ENCODE data around the gene DLG2.

DLG2 gene

DNA sequence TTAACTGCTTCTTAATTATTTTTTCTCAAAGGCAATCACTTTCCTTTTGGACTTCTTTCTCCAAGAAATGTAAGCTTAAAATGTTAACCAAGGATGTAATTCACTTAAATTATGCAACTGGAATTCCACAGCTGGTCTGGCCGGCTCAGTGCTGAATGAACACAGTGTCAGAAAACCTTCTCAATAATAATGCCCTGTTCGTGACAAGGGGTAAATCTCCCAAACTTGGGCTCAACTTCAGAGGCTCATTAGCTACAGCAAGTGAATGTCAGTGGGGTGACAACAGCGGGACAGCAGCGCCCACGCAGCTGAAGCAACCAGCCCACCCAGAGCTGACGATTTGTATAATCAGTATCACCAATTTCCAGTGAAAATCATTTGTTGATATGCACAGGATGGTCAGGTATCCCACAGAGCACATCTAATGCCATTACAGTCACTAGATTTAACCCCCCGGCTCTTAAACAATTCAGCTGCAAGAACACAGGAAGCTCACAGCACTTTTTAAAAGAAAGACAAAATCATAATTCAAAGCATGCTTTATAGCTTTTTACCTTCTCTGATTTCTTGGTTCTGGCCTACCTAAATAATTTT is 704.8 kb downstream of the DLG2 start:
- no peak for DNase-seq (ENCODE audit: low read depth in 4 of 4, low spot score in 1 of 4)

DNA sequence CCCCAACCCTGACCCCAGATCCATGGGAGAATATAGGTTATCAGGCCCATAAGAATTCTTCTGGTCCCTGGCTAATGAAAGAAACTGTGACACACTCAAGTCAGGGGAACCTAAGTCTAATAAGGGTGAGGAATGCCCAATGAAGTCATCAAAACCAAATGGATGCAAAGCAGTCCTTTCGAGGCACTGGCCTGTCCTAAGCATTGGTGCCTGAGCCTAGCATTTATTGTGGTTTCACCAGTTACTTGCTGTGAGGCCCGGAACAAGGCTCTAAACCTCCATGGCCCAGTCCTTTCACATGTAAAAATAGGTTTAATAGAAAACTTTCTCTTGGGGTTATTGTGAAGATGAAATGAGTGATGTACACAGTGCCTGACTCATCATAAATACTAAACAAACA is 712.6 kb downstream of the DLG2 start:
- no peak for DNase-seq (ENCODE audit: low read depth in 4 of 4, low spot score in 1 of 4)

DNA sequence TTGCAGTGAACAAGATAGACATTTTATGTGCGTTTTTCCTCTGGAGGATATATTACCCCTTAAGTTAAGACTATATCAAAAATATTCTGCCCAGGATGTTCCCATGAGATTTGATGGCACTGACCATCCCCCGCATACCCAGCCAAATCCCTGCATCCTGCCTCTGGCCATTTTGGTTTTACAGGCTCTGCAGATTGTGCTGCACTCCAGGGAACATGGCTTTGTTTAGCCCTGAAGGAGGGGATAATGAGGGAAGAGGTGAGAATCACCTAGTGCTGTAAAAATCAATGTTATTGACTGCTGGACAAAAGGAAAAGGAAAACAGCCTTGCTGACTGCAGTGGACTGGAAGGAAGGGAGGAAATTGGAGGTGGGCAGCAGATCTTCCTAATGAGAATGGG is 717.4 kb downstream of the DLG2 start:
- DNase-seq (ENCODE audit: low read depth in 4 of 4, low spot score in 1 of 4) = no peak

DNA sequence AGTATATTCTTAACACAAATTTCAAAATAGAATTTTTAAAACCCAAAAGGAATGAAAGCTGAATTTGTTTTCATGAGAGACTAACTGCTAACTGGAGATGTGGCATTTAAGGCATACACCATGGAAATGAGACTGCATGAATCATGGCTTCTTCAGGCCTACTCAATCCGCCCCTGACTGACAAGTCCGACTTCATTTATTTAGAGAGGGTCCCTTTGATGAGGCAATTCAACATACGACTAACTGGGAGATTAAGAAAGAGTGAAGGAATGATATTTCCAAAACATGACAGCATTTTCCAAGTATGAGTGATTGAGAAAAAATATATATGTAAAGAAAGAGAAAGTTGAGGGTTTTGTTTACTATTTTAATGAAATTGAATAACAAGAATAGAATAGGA is 720.1 kb downstream of the DLG2 start:
- DNase-seq (ENCODE audit: low read depth in 4 of 4, low spot score in 1 of 4) = no peak

DNA sequence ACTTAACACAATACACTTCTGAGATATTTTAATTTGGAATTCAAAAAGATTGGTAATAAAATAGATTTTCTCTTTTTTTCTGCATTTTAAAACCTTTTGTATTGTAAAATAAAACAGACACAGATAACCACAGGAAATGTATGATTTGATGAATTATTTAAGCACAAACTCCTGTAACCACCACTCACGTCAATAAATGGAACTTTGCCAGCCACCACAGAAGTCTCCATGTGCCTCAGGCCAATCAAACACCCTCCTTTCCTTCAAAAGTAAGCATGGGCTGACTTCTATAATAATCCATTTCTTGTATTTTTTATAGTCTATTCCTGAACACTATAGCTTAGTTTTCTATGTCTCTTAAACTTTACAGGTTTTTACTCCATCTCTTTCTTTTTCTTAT is 721.7 kb downstream of the DLG2 start:
- DNase-seq (ENCODE audit: low read depth in 4 of 4, low spot score in 1 of 4) = no peak

- DNase-seq (ENCODE audit: low read depth in 4 of 4, low spot score in 1 of 4) = no peak
Observed at GRCh38 chr11:84902445-84902844, 724.7 kb downstream of the DLG2 start.

DNA sequence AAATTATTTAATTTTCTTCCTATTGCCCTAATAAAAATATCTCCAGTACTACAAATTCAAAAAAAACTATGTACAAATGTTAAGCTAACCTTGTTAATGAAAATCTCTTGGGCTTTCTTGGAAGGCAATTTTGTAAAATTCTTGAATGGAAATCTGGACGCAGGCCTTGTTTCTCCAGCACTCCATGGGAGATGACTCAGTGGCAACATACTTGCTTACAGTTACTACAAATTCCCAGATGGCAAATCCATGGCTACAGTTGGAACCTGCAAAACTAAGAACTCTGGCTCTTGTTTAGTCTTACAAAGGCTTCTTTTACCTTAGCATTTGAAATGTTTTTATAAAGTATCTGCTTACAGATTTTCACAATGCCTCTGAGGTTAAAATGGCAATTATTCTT is 725.2 kb downstream of the DLG2 start:
- no peak for DNase-seq (ENCODE audit: low read depth in 4 of 4, low spot score in 1 of 4)

DNA sequence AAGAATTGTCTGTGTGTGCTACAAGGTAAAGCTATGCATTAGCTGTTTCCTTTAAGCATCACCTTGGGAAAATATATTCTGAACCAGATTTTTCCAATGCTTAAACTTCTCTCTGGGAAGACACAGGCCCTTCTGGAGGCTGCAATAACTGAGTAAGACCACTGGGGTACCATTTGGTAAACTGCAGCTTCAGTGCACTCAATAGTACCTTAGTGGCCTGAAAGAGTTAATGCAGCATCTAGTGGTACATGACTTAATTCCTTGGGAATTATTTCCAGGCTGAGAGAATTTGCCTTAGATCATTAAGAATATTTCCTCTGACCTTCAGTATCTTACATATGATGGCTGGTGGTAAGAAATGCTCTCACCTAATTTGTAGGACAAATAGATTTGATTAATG is 727.4 kb downstream of the DLG2 start:
- DNase-seq (ENCODE audit: low read depth in 4 of 4, low spot score in 1 of 4) = no peak

- DNase-seq (ENCODE audit: low read depth in 4 of 4, low spot score in 1 of 4) = no peak
Observed at GRCh38 chr11:84899134-84899533, 728.0 kb downstream of the DLG2 start.

- DNase-seq (ENCODE audit: low read depth in 4 of 4, low spot score in 1 of 4) = no peak
Observed at GRCh38 chr11:84894666-84895065, 732.5 kb downstream of the DLG2 start.

- no peak for DNase-seq (ENCODE audit: low read depth in 4 of 4, low spot score in 1 of 4)
Observed at GRCh38 chr11:84890676-84891075, 736.5 kb downstream of the DLG2 start.

DNA sequence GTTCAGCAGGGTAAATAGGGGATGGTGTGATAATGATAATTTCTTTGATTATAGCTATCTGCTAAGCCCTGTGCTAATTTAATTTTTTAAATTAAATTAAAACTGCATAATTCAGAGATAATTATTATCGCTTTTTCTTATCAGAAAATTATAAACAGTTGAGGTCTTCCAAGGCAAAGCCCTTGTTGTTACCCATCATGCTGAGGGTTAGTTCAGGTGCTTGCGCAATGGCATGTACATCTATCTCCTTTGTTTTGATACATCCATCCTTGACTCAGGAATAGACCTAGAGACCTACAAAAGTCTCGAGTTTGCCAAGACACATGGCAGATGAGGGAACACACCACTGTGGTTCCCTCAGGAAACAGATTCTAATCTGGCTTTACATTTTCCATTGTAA is 737.6 kb downstream of the DLG2 start:
- DNase-seq (ENCODE audit: low read depth in 4 of 4, low spot score in 1 of 4) = no peak

- no peak for DNase-seq (ENCODE audit: low read depth in 4 of 4, low spot score in 1 of 4)
Observed at GRCh38 chr11:84887055-84887629, 740.0 kb downstream of the DLG2 start.

DNA sequence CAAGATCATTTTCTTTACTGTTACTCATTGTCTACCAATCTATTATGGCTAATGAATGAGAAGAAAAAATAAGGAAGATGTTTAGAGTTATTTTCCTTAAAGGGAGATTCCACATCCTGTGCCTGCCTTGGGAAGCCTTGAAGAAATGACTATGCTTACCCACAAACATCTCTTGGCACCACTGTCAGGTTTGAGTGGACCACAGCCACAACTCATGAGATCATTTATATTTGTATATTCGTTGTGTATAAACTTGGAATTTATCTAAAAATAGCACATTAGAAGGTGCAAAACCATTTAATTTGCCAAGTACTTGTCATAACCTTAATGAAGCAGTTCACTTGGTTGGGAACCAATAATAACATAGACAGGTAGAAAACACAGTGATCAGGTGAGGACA is 740.8 kb downstream of the DLG2 start:
- no peak for DNase-seq (ENCODE audit: low read depth in 4 of 4, low spot score in 1 of 4)

DNA sequence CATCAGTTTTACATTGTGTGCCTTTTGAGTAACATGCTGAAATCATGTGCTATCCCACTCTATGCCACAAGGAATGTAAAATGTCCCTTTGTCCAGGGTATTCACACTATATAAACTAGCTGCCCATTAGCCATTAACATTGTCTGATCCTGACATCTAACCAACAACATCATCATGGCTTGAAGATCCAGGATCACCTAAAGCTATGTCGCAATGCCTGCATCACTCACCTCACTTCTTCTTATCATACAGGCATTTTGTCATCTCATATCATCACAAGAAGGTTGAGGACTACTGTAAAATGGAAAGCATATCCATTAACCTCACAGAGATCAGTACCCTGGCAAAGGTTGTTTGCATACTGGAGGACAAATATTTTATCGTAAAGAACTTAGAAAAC is 742.3 kb downstream of the DLG2 start:
- no peak for DNase-seq (ENCODE audit: low read depth in 4 of 4, low spot score in 1 of 4)

- DNase-seq (ENCODE audit: low read depth in 4 of 4, low spot score in 1 of 4) = no peak
Observed at GRCh38 chr11:84882056-84882455, 745.1 kb downstream of the DLG2 start.

DNA sequence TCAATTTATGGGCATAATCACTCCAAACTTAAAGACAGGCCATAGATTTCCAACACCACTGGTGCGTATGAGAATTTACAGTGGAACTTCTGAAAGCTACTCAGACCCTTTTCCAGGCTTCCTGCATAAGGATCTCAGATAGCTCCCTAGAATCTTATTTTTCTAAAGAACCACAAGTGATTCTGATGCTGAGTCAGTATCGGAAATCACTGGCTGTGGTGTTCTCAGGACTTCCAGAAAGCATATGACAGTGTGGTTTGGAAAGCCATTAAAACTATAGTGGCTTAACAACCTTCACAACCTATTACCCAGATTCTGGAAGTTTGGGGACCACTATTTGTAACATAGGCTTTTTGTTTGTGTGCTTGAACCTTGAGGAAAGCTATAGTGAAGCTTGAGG is 756.0 kb downstream of the DLG2 start:
- DNase-seq (ENCODE audit: low read depth in 4 of 4, low spot score in 1 of 4) = no peak

- no peak for DNase-seq (ENCODE audit: low read depth in 4 of 4, low spot score in 1 of 4)
Observed at GRCh38 chr11:84870486-84870885, 756.7 kb downstream of the DLG2 start.

- no peak for DNase-seq (ENCODE audit: low read depth in 4 of 4, low spot score in 1 of 4)
Observed at GRCh38 chr11:84866922-84867321, 760.2 kb downstream of the DLG2 start.

DNA sequence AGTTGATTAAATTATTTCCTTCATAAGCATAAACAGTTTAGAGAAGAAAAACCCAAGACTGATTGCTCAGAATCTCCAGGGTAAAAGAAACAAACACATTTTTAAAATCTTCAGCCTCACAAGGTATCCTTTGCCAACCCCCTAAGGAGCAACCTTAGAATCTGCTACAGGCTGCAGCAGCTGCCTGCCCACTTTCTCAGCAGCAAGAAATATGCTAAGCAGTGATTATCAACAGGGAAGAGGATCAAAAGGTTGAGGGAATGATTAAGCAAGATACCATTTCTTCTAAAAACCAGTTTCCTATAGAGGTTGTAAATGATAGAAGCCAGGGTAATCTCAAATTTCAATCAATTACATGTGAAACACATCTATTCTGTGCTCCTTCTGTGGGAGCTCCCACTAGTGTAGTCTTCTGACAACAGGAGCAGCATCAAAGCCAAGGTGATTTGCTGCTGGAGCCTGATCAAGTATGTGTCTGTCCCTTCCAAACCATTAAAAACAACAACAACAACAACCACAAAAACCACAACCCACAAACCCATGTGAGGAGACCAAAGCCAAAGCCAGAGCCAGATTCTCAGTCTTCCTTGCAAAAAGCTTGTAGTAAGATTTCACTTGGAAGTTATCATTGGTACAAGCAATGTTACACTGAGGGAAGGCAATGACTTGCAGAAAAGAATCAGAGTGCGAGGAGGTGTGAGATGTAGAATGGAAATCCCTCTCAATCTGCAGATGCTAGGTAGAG is 761.2 kb downstream of the DLG2 start:
- no peak for DNase-seq (ENCODE audit: low read depth in 4 of 4, low spot score in 1 of 4)

GRCh38 chr11:84865257-84865656 is 761.9 kb downstream of the DLG2 start:
- DNase-seq (ENCODE audit: low read depth in 4 of 4, low spot score in 1 of 4) = no peak

GRCh38 chr11:84857746-84858145 is 769.4 kb downstream of the DLG2 start:
- no peak for DNase-seq (ENCODE audit: low read depth in 4 of 4, low spot score in 1 of 4)

Data from stimulated activated CD4-positive, alpha-beta T cell treated with anti-CD3 and anti-CD28 coated beads, Interleukin-1b, Interleukin-23, amount 100 ng/mL, for 24 hours (primary cell).